HG02588 (cell line): ENCODE measurements around the gene NXF3.
"Not testable (repeated sequence)": the region's sequence is repeated elsewhere in the genome, so short reads cannot be mapped to it uniquely, and the experiment has no call there.

Source experiments
- ATAC-seq: cut with Tn5 transposase; IDR thresholded peaks from one replicate; pipeline ENCODE4 v1.9.1; 2021; ENCODE audit warnings: mild to moderate bottlenecking, moderate library complexity; ENCODE audit not compliant: unreplicated experiment

NXF3 gene, protein sequence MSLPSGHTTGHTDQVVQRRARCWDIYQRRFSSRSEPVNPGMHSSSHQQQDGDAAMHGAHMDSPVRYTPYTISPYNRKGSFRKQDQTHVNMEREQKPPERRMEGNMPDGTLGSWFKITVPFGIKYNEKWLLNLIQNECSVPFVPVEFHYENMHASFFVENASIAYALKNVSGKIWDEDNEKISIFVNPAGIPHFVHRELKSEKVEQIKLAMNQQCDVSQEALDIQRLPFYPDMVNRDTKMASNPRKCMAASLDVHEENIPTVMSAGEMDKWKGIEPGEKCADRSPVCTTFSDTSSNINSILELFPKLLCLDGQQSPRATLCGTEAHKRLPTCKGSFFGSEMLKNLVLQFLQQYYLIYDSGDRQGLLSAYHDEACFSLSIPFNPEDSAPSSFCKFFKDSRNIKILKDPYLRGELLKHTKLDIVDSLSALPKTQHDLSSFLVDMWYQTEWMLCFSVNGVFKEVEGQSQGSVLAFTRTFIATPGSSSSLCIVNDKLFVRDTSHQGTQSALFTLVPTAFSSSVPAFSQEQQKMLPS

GRCh38 chrX:103092942-103093341, at the start of gene NXF3:
NXF3 (minus strand) TSS chrX:103093143; CDS start chrX:103093023, 120 bp downstream.
- no peak for ATAC-seq

GRCh38 chrX:103136528-103136927, 43.6 kb upstream of the NXF3 start:
- not testable (repeated sequence) for ATAC-seq

- ATAC-seq, result no peak
Observed at GRCh38 chrX:103124284-103124683, 31.3 kb upstream of the NXF3 start.

DNA sequence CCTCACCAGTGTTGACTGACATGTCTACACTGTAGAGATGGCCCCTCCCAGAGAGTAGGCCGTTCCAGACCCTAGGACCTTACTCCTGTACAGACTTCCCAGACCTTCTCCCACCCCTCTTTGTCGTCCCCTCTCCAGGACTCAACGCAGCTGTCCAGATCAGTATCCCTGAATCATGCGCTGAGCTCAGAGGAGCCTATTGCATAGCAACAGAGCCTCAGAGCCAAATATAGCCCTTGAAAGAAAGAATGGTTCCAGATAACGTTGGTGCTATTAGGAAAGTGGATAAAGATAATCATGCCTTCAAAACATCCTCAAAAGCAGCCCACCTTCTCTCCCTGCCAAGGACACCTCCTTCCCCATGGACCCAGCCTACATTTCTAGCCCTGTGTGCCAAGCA, 27.8 kb upstream of the NXF3 start:
- ATAC-seq, result no peak

GRCh38 chrX:103116970-103117369, 24.0 kb upstream of the NXF3 start:
- not testable (repeated sequence) for ATAC-seq

DNA sequence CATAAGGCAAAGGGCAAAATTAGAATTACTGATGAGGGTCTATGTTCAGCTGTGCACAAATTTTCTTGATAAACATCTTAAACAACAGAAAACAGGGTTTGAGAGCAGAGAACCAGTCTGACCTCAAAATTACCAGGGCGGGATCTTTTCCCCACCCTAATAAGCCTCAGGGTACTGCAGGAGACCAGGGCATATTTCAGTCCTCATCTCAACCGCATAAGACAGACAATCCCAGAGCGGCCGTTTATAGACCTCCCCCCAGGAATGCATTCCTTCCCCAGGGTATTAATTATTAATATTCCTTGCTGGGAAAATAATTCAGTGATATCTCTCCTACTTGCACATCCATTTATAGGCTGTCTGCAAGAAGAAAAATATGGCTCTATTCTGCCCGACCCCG, 16.6 kb upstream of the NXF3 start:
- ATAC-seq, result not testable (repeated sequence)

GRCh38 chrX:103107836-103108235, 14.9 kb upstream of the NXF3 start:
- no peak for ATAC-seq

DNA sequence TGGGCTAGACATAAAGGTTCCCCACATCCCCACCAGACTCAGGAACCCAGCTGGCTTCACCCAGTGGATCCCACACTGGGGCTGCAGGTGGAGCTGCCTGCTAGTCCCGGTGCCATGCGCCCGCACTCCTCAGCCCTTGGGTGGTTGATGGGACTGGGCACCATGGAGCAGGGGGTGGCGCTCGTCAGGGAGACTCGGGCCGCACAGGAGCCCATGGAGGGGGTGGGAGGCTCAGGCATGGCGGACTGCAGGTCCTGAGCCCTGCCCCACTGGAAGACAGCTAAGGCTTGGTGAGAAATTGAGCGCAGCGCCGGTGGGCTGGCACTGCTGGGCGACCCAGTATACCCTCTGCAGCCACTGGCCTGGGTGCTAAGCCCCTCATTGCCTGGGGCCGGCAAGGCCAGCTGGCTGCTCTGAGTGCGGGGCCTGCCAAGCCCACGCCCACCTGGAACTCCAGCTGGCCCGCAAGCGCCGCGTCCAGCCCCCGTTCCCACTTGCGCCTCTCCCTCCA, 14.3 kb upstream of the NXF3 start:
- not testable (repeated sequence) for ATAC-seq

- not testable (repeated sequence) for ATAC-seq
Observed at GRCh38 chrX:103104370-103104769, 11.4 kb upstream of the NXF3 start.

- ATAC-seq, result not testable (repeated sequence)
Observed at GRCh38 chrX:103103866-103104265, 10.9 kb upstream of the NXF3 start.

DNA sequence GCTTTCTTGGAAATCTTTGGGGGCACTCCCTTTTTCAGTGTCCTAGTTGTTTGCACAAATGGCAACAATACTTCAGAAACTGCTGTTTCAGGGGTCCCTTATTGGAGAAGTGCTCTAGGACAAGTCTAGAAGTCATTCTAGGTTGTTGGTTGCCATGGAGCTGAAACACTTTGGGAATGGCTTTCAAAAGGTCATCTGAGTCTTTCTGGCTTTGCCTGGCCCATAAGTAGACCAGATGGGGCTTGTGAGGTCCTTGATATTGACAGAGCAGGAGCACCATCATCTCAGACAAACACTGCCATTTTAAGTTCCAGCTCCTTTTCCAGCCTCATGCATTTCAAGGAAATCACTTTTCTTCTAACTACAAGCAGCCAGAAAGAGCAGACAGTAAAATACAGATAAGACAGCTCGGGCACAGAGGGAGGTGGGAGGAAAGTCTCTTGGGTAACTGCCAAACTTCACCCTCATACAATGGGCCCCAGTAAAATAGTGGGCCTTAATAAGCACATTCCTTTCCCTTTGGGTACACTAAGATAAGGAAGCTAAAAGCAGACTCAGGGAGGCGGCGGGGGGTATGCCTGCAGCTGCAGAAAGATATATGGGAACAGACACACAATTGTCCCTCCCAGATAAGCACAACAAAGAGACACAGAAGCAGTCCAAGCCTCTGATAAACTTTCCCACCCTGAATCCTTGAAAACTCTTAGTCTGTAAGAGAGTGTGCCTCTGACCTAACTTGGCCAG, 8.5 kb upstream of the NXF3 start:
- no peak for ATAC-seq

- ATAC-seq, result no peak
Observed at GRCh38 chrX:103100484-103100883, 7.5 kb upstream of the NXF3 start.

DNA sequence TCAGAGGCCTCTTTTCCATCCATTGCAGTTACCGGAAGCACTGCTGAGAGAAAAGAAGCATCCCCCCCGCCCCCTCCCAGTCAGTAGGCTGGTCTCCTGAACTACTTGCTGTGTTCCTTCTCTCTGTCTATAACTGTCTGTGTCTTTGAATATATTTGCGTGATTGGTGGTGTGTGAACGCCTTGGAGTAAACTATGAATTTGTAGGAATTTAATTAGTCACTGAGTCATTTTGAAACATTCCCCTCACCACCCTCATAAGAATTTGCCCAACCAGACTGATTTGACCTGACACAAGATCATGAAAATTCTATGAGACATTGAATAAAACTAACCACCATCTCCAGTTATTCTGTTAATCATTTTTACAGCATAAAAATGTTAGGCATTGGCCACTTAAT, 6.7 kb upstream of the NXF3 start:
- no peak for ATAC-seq

DNA sequence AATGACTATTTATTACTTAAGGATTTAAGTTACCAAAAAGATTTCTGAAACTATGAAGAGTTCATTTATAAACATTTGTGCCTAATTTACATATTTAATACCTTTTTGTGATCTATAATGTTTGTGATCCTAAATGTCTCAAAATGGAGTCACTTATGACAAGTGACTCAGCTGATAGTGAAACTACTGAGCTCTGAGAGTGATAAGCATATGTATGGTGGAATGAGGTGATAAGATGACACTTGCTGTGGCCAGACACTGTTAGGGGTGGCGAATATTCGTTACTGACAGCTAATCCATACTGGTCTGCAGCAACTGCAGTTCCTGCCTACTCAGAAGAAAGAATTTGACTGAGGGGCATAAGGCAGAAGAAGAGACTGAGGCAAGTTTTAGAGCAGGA, 5.5 kb upstream of the NXF3 start:
- no peak for ATAC-seq

- no peak for ATAC-seq
Observed at GRCh38 chrX:103081051-103081450, 11.9 kb downstream of the NXF3 start.

DNA sequence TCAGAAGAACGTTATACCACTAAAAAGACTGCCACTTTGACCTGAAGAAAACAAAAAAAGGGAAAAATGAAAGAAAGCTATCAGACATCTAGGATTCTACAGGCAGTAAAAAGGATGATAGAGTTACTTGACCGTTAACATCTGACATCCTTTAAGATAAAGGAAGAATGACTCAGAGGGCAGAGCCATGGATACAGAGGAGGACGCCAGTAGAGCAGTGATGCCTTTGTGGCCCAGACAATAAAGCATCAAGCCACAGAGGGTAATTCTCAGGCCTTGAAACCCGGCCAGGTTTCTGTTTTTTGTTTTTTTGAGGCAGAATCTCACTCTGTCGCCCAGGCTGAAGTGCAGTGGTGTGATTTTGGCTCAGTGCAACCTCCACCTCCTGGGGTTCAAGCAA, 19.5 kb downstream of the NXF3 start:
- ATAC-seq, result no peak

DNA sequence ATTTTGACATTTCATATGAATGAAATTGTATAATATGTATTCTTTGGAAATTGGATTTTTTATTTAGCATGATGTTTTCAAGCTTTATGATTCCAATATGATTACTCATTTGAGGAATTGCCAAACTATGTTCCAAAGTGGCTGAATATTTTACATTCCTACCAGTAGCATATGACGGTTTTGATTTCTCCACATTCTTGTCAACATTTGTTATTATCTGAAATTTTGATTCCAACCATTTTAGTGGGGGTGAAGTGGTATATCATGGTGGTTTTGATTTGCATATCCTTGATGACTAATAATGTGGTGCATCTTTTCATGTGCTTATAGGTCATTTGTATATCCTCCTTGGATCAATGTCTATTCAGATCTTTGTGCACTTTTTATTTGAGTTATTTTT, 26.3 kb downstream of the NXF3 start:
- no peak for ATAC-seq

DNA sequence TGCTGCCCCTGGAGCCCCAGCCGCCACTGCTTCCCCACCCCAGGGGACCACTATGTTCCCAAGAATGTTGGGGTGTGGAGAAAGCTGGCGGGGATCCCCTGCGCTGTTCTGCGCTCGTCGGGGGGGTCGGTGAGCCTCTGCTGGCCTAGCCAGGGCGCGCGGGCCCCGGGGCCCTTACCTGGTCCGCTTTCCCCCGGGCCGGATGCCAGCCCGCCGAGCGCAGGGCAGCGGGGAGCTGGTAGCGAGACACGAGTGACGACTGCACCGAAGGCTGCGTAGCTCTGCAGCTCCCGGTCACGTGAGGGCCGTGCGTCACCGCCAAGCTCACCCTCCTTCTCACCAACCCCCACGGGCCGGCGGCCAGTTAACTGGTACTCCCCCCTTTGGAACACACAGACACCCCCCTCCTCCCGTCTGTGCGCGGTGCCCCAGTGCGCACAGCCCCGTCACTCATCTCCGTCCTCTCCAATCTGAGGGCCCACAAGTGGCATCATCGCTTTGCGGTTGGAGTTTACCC, 29.0 kb downstream of the NXF3 start, which contains the start of gene BEX1:
TSS of gene BEX1 (minus strand) at position 254 of the 517 bp plus-strand sequence. CDS start 897 bp downstream, outside the sequence.
- no peak for ATAC-seq

GRCh38 chrX:103063191-103063845, 29.6 kb downstream of the NXF3 start:
- no peak for ATAC-seq

DNA sequence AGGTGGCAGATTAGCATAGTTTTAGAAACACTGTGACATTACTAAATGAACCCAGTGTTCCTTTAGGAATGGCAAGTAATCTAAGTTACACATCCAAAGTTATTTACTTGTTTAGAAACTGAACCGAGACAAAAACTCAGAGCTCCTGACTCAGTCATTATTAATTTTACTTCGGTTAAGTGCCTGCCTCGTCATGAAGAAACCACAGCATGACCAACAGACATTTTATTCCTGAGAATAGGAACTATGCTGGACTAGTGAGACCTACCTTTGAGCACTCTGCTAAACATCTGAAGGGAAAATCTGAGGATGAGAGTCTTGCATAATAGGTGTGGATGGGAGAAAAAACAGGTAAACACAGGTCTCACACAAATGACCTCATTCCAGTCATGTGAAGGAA, 31.5 kb downstream of the NXF3 start:
- no peak for ATAC-seq

DNA sequence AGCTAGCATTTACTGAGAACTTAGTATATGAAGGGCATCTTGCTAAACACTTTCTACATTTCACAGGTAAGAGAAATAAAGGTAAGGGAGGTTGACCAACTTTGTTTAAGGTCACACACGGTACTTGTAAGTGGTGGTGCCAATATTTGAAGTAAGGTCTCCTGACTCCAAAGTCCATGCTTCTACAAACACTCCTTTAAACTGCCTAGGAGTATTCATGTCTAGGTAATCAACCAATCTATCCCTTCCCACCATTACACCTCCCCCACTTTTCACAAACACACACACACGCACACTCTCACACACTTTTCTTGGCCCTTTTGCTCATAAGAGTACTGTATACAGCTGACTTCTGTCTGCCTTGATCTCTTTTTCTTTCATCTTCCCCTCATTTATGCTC, 36.0 kb downstream of the NXF3 start:
- ATAC-seq, result no peak
